GM12873 (cell line): ENCODE data around the gene ARRB1.

ENCODE experiments used
- TF ChIP-seq, protein P1 (sequence below): IDR thresholded peaks from 2 replicates; pipeline ENCODE4 v1.5.1; 2012; ENCODE audit warnings: low read depth, mild to moderate bottlenecking, moderate library complexity, low read length, control low read depth; ENCODE audit not compliant: insufficient read depth; ENCODE audit errors: missing control alignments

The ARRB1 gene

DNA sequence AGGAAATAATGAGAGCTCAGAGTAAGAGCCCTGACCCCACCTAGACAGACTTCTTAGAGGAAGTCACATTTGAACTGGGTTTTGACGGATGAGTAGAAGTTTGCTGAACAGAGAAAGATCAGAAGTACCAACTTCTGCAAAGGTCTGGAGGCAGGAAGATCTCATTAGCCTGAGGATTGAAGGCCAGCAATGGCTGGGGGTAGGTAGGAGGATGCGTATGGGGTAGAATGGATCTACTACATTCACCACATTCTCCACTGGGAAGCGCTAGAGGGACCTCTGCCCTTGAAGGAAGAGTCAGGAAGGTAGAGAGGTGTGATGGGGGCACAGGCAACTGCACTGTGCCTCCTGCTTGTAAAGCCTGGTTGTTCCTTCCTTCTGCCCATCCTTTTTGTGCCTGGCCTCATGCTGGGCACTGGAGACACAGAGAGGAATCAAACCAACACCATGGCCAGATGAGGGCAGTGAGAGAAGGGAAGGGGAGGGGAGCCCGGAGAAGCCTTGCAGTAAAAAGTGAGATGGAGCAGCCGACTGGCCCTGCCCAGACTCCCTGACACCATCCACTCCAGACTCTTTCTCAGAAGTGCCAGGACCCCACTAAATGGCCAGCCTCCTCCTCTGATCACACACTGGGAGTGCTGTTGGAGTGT, 106.0 kb downstream of the ARRB1 start:
- TF ChIP-seq, protein P1, sequence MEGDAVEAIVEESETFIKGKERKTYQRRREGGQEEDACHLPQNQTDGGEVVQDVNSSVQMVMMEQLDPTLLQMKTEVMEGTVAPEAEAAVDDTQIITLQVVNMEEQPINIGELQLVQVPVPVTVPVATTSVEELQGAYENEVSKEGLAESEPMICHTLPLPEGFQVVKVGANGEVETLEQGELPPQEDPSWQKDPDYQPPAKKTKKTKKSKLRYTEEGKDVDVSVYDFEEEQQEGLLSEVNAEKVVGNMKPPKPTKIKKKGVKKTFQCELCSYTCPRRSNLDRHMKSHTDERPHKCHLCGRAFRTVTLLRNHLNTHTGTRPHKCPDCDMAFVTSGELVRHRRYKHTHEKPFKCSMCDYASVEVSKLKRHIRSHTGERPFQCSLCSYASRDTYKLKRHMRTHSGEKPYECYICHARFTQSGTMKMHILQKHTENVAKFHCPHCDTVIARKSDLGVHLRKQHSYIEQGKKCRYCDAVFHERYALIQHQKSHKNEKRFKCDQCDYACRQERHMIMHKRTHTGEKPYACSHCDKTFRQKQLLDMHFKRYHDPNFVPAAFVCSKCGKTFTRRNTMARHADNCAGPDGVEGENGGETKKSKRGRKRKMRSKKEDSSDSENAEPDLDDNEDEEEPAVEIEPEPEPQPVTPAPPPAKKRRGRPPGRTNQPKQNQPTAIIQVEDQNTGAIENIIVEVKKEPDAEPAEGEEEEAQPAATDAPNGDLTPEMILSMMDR: peak; percentile 16

DNA sequence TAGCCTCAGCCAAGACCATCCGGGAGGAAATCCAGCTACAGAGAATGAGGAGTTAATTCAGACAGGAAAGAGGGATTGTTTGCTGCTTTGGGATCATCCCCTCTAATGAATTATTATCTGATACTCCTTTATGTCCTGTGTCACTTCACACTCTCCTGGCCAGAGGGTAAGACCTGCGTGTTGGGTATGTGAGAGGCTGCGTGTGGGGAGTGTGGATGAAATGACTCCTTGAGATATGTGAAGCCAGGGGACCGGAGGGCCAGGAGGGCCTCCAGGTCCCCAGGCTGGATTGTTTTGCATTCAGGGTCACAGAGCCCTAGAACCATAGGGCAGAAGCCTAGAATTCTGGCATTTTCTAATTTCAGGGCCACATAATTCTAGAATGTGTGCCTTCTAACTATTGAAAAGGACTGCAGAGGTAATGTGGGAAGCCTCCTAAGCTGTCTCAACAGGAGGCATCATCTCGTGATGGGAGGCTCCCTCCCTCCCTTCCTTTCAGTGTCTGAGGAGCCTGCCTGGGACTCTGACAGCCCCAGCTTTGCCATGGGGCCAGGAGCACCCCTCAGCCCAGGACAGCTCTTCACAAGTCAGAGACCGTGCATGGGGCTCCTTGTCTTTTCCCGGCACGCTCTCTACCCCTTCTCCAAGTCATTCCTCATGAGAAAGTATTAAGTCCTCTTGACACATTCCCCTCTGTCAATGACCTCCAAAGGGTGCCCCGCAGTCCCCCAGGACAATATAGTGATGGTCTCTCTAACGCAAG, 107.2 kb downstream of the ARRB1 start:
- TF ChIP-seq, protein P1: no peak

DNA sequence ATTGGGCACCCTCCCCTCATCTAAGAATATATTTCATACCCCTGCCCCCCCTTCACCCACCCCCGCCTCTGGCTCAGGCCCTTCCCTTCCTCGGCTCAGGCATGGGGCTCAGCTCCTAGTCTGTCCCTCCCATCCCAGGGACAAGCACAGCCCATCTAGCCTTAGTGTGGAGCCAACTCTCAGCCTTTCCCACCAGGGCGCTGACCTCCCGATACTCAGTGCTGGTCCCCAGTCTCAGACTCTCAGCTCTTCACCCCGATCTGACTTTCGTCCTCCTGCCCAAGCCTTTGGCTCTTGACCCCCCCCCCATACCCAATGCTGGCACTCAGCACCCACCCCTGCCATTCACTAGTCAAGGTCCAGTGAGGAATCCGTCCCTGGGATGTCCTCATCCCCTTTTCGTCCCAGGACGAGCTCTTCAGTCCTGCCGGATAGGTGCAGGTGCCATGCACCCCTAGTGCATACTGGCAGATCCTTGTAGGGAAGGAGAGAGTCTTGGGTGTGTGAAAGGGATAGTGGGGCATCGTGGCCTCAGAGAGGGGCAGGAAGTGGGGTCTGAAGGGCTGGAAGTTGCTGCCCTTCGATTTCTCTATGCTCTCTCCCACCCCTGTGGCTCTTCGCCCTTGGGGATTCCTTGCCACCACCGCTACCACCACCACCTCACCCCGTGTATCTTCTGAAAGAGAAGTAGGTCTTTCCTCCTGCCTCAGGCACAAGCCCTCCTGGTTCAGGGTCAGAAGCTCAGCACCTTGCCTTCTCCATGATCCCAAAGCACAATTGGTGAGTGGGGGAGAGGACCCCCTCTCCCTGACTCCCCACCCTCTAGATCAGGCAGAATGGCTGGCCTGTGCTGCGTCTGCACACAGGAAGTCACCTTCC, 108.5 kb downstream of the ARRB1 start:
- TF ChIP-seq, protein P1: no peak

DNA sequence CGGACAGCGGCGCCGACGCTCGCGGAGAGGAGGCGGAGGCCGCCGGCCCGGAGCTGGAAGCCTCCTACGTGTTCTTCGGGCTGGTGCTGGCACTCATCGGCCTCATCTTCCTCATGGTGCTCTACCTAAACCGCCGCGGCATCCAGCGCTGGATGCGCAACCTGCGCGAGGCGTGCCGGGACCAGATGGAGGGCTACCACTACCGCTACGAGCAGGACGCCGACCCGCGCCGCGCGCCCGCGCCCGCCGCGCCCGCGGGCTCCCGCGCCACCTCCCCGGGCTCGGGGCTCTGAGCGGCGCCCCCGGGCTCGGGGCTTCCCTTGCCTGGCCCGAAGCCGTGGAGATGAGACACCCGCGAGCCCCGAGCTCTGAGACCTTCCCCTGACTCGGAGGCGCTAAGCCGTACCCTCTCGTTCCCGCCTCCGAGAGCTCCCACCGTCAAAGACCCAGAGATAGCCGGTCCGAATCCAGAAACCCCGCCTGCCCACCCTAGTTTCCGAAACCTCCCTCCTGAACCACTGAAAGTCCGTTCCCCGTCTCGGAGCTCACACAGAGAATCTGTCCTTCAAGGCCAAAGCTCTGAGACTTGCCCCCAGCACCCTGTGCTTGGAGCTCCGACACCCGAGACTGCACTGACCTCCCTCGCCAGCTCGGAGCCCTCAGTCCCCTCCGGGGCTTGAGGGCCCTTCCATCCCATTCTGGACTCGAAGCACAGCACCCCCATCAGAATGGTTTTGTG, 109.4 kb downstream of the ARRB1 start:
- TF ChIP-seq, protein P1: no peak

DNA sequence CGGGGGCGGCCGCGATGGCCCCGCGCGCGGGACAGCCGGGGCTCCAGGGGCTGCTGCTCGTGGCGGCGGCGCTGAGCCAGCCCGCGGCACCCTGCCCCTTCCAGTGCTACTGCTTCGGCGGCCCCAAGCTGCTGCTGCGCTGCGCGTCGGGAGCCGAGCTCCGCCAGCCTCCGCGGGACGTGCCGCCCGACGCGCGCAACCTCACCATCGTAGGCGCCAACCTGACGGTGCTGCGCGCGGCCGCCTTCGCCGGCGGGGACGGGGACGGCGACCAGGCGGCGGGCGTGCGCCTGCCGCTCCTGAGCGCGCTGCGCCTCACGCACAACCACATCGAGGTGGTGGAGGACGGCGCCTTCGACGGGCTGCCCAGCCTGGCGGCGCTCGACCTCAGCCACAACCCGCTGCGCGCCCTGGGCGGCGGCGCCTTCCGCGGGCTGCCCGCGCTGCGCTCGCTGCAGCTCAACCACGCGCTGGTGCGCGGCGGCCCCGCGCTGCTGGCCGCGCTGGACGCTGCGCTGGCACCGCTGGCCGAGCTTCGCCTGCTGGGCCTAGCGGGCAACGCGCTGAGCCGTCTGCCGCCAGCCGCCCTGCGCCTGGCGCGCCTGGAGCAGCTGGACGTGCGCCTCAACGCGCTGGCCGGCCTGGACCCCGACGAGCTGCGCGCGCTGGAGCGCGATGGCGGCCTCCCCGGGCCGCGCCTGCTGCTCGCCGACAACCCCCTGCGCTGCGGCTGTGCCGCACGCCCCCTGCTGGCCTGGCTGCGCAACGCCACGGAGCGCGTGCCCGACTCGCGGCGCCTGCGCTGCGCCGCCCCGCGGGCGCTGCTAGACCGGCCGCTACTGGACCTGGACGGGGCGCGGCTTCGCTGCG, 110.2 kb downstream of the ARRB1 start:
- TF ChIP-seq, protein P1: peak; percentile 89

DNA sequence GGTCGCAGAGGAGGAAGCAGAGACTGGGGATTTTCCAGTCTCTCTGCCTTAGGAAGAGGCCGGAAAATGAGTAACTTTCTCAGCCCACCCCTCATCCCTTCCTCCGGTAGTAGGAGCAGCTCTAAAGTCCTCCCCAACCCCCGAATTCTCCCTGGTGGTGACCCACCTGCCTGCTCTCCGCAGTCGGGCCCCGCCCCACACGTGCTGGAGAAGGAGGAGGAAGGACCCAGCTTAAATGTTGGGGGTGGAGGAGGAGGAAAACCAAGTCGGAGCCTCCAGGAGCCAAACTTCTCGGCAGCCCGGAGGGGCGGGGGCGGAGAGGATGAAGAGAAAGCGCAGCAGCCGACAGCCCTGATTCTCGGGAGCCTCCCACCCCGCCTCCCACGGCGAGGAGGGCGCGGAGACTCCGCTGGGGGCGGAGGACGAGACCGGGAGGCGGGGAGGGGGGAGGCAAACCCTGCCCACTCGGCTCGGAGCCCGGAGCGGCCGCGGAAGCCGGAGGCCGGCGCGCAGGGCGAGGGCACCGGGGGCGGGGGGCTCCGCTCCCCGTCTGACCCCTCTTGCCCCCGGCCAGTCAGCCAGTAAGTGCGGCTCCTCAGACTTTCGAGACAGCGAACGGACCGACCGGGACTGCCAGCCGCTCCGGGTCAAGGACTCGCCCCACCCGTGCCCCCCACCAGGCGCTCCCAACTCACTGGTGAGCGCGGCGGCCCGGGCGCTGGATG, 111.0 kb downstream of the ARRB1 start, which contains the start of gene TPBGL:
TPBGL (plus strand) TSS at position 464 of the 725 bp plus-strand sequence. CDS start 276 bp downstream, outside the sequence.
- TF ChIP-seq, protein P1: no peak
